Measurements from ENCODE around the gene ALLC.

The ALLC gene

GRCh38 chr2:3680548-3681345 is 22.7 kb downstream of the ALLC start:
- no peak for DNase-seq

- no peak for DNase-seq
Measured at GRCh38 chr2:3681625-3682024, 23.6 kb downstream of the ALLC start.

- DNase-seq = no peak
Measured at GRCh38 chr2:3682811-3683210, 24.8 kb downstream of the ALLC start.

GRCh38 chr2:3683748-3684454 is 25.9 kb downstream of the ALLC start:
- DNase-seq = no peak

- DNase-seq = no peak
Measured at GRCh38 chr2:3689998-3690748, 32.2 kb downstream of the ALLC start.

DNA sequence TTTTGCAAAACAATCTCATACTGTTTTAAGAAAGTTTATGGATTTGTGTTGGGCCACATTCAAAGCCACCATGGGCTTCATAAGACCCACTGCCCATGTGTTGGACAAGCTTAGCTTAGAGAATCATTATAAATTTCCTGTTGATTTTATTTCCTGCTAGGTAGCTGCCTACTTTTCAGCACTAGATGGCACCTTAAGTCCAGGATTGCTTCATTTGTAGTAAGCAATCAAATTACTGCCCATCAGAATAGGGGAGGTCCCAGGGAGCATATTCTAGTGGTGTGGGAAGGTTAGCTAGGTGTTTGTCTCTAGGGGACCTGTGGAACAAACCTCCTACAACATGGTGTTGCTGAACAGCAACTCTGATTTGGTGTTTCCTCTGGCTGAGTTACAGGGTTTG is 34.4 kb downstream of the ALLC start:
- no peak for DNase-seq

DNA sequence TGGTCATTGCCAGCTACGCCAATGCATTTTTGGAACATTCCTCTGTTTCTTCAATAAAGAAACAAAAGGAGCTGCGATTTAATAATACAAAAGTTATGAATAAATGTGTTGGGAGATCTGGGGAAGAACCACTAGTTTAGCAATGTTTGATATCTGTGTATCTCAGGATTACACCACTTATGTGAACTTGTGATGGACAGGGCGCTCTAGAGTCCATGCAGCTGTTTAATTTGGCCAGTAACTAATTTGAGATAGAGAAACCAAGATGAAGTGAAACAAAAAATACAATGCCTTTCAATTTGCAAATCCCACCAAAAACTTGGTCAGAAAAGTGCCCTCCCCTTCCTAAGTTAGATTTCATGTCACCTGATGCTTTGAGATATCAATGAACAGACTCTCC is 38.5 kb downstream of the ALLC start:
- DNase-seq = no peak

DNA sequence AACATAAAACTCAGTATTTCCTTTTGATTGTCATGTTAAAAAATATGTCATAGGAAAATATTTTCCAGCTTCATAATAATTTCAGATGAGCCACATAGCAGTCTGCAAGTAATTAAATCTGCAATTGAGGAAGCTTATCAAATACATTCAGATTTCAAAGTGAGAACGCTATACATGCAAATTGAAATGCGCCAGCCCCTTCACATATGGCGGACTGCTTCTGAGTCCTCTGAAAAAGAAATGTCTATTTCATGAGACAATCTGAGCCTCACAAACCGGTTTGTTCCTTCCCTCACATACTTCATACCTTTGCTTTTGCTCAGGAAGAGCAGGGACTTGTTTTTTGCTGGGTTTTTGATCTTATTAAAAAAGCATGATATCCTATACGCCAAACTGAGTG is 43.1 kb downstream of the ALLC start:
- DNase-seq = no peak

DNA sequence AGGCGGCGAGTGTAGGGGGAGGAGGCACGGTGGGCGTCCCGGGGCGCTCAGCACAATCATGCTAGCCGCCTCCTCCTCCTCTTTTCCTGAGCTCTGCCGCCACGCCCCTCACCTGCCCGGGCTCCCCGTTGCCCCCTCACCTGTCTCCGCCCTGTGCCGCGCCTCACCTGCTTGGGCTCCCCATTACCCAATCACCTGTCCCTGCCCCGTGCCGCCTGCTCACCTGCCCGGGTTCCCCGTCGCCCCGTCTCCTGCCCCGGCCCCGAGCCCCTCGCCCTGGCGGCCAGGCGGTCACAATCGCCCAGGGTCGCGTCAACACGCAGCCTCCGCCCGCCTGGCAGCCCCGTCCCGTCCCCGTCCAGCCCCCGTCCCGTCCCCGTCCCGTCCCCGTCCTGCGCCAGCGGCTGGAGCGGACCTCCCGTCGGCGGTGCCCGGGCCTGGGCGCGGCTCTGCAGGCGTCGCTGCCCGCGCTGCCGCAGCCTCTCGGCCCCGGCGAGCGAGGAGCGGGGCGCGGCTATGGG is 45.3 kb downstream of the ALLC start, which contains the start of gene DCDC2C:
Gene DCDC2C, plus strand, starts transcription at position 340 of the 521 bp plus-strand sequence. Its CDS starts 177 bp downstream, at position 517.
- DNase-seq = no peak

- no peak for DNase-seq
Measured at GRCh38 chr2:3703757-3704355, 45.9 kb downstream of the ALLC start.

DNA sequence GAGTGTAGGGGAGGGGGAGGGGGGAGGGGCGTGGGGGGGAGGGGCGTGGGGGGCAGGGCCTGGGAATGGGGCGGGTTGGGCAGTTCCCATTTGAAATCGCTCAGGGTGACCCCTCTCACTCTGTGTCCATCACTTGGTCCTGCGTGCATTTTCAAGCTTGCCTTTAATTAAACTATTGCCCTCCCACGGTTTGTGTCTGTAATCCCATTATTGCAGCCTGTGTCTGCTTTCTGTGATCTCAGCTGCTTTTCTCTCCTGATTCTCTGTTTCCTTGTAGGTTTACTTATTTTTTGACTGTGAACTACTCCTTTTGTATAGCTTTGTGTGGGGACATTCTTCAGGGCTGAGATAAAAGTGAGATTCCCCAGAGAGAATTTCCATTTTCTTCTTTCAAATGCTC is 46.7 kb downstream of the ALLC start:
- DNase-seq = no peak

DNA sequence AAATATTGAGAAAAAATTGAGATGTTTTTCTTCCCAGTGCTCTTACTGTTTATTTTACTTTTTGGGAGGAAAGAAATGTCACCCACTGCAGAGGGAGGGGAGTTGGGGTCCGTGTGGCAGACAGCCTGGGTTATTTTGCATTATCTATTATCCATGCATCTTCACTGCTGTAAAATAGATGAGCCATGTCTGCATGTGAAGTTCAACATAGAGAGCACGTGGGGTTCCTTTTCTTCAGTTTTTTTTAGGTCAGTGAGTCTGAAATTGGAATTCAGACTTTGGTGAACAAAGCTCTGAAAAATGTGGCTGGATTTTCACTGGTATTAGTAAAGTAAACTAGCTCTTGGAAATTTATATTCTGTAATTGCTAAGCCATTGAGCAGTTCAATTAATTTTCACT is 47.8 kb downstream of the ALLC start:
- DNase-seq = no peak

- DNase-seq = no peak
Measured at GRCh38 chr2:3706892-3707291, 48.9 kb downstream of the ALLC start.

- DNase-seq = no peak
Measured at GRCh38 chr2:3708576-3708975, 50.6 kb downstream of the ALLC start.

DNA sequence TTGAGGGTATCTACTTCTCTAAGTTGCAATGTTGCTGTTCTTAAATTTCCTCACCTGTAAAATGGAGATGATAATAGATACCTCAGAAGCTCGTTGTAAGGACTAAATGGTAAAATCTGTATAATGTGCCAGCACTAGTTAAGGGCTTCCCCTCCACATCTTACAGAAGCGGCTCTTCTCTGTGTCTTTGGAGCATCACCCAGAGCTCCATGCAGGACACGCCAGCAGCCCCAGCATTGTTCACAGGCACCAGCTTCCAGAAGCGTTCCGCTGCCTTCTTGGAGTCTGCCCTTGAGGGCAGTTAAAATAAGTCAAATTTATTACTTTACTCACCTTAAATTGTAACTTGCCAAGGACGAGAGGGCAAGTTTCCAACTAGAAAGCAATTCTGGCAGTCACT is 51.2 kb downstream of the ALLC start:
- DNase-seq = no peak

- no peak for DNase-seq
Measured at GRCh38 chr2:3712424-3712823, 54.4 kb downstream of the ALLC start.

- DNase-seq = no peak
Measured at GRCh38 chr2:3712831-3713503, 55.0 kb downstream of the ALLC start.

DNA sequence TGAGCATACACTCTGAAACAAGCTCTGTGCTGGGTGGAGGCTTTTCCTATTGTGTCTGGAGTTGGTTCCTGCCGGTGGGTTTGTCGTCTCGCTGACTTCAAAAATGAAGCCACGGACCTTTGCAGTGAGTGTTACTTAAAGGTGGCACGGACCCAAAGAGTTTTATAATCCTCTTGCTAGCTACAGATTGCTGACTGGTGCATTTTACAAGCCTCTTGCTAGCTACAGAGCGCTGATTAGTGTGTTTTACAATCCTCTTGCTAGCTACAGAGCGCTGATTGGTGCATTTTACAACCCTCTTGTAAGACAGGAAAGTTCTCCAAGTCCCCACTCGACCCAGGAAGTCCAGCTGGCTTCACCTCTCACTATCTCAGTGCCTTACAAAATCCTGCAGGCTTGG is 60.7 kb downstream of the ALLC start:
- no peak for DNase-seq

- DNase-seq = no peak
Measured at GRCh38 chr2:3725002-3725401, 67.0 kb downstream of the ALLC start.

DNA sequence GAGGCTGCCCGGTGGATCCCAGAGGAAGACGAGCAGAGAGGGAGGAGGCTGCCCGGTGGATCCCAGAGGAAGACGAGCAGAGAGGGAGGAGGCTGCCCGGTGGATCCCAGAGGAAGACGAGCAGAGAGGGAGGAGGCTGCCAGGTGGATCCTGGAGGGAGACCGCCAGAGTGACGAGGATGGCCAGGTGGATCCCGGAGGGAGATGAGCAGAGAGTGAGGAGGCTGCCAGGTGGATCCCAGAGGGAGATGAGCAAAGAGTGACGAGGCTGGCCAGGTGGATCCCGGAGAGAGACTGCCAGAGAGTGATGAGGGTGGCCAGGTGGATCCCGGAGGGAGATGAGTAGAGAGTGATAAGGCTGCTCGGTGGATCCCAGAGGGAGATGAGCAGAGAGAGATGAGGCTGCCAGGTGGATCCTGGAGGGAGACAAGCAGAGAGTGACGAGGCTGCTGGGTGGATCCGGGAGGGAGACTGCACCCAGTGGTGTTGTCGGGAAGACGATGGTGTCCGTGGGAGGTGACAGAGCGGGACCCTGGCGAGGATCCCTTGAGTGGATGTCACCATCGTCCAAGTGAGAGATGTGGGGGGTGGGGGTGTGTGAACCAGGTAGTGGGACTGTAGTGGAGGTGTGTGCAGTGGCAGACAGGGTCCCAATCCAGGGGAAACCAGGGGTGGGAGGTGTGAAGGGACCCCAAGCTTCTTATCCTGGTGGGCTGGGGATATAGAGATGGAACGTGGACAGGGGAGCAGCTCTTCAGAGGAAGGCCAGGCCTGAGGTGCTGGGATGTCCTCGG is 67.7 kb downstream of the ALLC start:
- DNase-seq = no peak

DNA sequence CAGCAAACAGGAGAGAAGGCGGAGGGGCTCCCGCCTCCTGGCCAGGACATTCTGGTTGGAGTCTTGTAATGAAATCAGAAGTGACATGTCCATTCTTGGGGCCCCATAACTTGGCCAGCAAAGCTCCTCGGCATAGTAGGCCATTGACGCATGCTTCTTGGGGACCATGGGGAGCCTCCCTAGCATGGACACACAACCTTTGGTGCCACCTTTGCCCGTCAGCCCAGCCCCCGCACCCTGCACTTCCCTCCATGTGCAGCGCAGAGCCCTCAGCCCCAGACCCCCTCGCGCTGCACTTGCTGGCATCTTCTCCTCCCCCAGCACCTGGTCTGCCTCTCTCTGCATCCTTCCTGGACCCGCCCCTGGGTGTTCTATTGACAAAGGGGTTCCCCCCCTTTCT is 68.5 kb downstream of the ALLC start:
- DNase-seq = no peak
